ENCODE results near the gene VAX1. TPM values are rescaled to one million over a fixed set of nuclear protein-coding genes. Genes with fewer than 3 reads are reported as not detected.

The VAX1 gene
- total and polyA plus RNA-seq, 2 donors (not counting 3 experiments of a cell fraction or from before 2014, with no cell fraction given): not detected

- H3K9ac ChIP-seq (replicated peaks; ENCODE audit: extremely low read depth, insufficient read depth, low read length): no peak overlapping the region
- H3K36me3 ChIP-seq (ENCODE audit: control insufficient read depth in 2 of 2, extremely low read depth in 1 of 2, insufficient read depth in 2 of 2, low read length in 2 of 2): no peaks in the 10 kb centered on the region
- TF ChIP-seq CTCF (IDR thresholded peaks at IDR 0.05; ENCODE audit: extremely low read depth in 1 of 2, insufficient read depth in 1 of 2, low read depth in 1 of 2, low read length in 2 of 2): peak in 1 of 2 donors; percentile 15
- no peak for TF ChIP-seq EZH2 (IDR thresholded peaks at IDR 0.05; ENCODE audit: borderline replicate concordance, low read depth, low read length, severe bottlenecking)
- ChIA-PET POLR2A (no interaction called here), CTCF (interaction anchor here (0.6 to 7.4 kb wide), 6 partner anchors 12 to 1636 kb away, joined by 3 to 210 read pairs (median 12); no protein-coding TSS in a partner anchor)
- DNase-seq (ENCODE audit: low read depth, low spot score) (no peak), FAIRE-seq (no peak)
- peaks cover 87 to 98% of the 10 kb centered on the region in 2 experiments for H3K27me3 ChIP-seq (ENCODE audit: control insufficient read depth in 2 of 2, insufficient read depth in 2 of 2, low read length in 2 of 2)
- no peaks in the 10 kb centered on the region for H3K9me1 ChIP-seq (replicated peaks; ENCODE audit: control insufficient read depth, extremely low read depth, insufficient read depth, low read length)
- intact Hi-C loops (cut with micrococcal nuclease): no loop called here
- H3K4me2 ChIP-seq (ENCODE audit: insufficient read depth, low read length): no peak overlapping the region
- no peak overlapping the region for H3K27ac ChIP-seq (ENCODE audit: insufficient read depth, low read depth, low read length)
- H3K4me1 ChIP-seq (ENCODE audit: control insufficient read depth, extremely low read depth, insufficient read depth, low read length): peaks cover 3% of the 10 kb centered on the region
- H2AFZ ChIP-seq (ENCODE audit: low read depth, low read length): no peak overlapping the region
- no peaks in the 10 kb centered on the region for H3K9me3 ChIP-seq (replicated peaks; ENCODE audit: control insufficient read depth, insufficient read depth, low read length)
- H3K4me3 ChIP-seq (replicated peaks in 1 of 3; ENCODE audit: insufficient read depth in 1 of 3, low read depth in 1 of 3, low read length in 3 of 3): no peak overlapping the region
- no TSS peak for BruUV-seq (replicated peaks)
- no peaks in the 10 kb centered on the region for H3K79me2 ChIP-seq (ENCODE audit: control insufficient read depth, insufficient read depth, low read length)
- no peaks in the 10 kb centered on the region for H4K20me1 ChIP-seq (replicated peaks; ENCODE audit: control insufficient read depth, extremely low read depth, insufficient read depth, low read length)
- dilution Hi-C loops (cut with MboI; ENCODE audit: extremely low pct_ligation_motif_present, low sequenced_read_pairs): loop anchor here (25.0 kb wide), 1 partner anchor 351 kb away; no protein-coding TSS in a partner anchor
Measured at GRCh38 chr10:117163061-117163953, 25.2 kb upstream of the VAX1 start.
